ENCODE data around the gene CAMTA1. TPM values are rescaled to one million over a fixed set of nuclear protein-coding genes. Genes with fewer than 3 reads are reported as not detected.

CAMTA1 gene
- polyA plus RNA-seq, 1 donor from 2014 or later = 162 TPM

GRCh38 chr1:7264101-7264500, 478.8 kb downstream of the CAMTA1 start:
- TF ChIP-seq RAD21 (conservative IDR thresholded peaks at IDR 0.05) (no peak), EP300 (conservative IDR thresholded peaks at IDR 0.05; ENCODE audit: poor library complexity, severe bottlenecking) (no peak), SMC3 (conservative IDR thresholded peaks at IDR 0.05; ENCODE audit: poor library complexity) (no peak), POLR2AphosphoS5 (IDR thresholded peaks at IDR 0.05) (no peak), MXI1 (conservative IDR thresholded peaks at IDR 0.05; ENCODE audit: poor library complexity, severe bottlenecking) (no peak), CTCF (IDR thresholded peaks at IDR 0.05; ENCODE audit: poor library complexity, severe bottlenecking) (no peak), EZH2 (IDR thresholded peaks at IDR 0.05; ENCODE audit: borderline replicate concordance, insufficient read depth, low read length, poor library complexity, severe bottlenecking) (no peak), TAF1 (IDR thresholded peaks at IDR 0.05; ENCODE audit: low read depth) (no peak)
- TF ChIP-seq, protein P1, sequence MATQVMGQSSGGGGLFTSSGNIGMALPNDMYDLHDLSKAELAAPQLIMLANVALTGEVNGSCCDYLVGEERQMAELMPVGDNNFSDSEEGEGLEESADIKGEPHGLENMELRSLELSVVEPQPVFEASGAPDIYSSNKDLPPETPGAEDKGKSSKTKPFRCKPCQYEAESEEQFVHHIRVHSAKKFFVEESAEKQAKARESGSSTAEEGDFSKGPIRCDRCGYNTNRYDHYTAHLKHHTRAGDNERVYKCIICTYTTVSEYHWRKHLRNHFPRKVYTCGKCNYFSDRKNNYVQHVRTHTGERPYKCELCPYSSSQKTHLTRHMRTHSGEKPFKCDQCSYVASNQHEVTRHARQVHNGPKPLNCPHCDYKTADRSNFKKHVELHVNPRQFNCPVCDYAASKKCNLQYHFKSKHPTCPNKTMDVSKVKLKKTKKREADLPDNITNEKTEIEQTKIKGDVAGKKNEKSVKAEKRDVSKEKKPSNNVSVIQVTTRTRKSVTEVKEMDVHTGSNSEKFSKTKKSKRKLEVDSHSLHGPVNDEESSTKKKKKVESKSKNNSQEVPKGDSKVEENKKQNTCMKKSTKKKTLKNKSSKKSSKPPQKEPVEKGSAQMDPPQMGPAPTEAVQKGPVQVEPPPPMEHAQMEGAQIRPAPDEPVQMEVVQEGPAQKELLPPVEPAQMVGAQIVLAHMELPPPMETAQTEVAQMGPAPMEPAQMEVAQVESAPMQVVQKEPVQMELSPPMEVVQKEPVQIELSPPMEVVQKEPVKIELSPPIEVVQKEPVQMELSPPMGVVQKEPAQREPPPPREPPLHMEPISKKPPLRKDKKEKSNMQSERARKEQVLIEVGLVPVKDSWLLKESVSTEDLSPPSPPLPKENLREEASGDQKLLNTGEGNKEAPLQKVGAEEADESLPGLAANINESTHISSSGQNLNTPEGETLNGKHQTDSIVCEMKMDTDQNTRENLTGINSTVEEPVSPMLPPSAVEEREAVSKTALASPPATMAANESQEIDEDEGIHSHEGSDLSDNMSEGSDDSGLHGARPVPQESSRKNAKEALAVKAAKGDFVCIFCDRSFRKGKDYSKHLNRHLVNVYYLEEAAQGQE (IDR thresholded peaks at IDR 0.05; ENCODE audit: borderline replicate concordance) = no peak
- no peaks in the 10 kb centered on the region for H3K9me3 ChIP-seq (ENCODE audit: low read length)
- H2AFZ ChIP-seq (ENCODE audit: low read depth, low read length) = no peak overlapping the region
- no peak overlapping the region for H3K9ac ChIP-seq (ENCODE audit: low read length)
- no peak overlapping the region for H3K27ac ChIP-seq (ENCODE audit: low read length)
- H4K20me1 ChIP-seq (ENCODE audit: insufficient read depth) = no peaks in the 10 kb centered on the region
- no peak overlapping the region for H3K4me3 ChIP-seq (ENCODE audit: low read length)
- H3F3A ChIP-seq (ENCODE audit: insufficient read depth, low read length, poor library complexity, severe bottlenecking) = no peaks in the 10 kb centered on the region
- no peaks in the 10 kb centered on the region for H3K27me3 ChIP-seq (ENCODE audit: insufficient read depth, low read depth, low read length)
- H3K79me2 ChIP-seq (replicated peaks; ENCODE audit: insufficient read depth, low read length) = no peaks in the 10 kb centered on the region
- no peaks in the 10 kb centered on the region for H3K9me2 ChIP-seq (ENCODE audit: insufficient read depth, low read length)
- H3K4me2 ChIP-seq (ENCODE audit: low read length) = no peak overlapping the region
- H3K36me3 ChIP-seq (ENCODE audit: insufficient read depth, low read length) = no peaks in the 10 kb centered on the region

- Histone ChIP-seq H3F3A (ENCODE audit: insufficient read depth, low read length, poor library complexity, severe bottlenecking) (no peaks in the 10 kb centered on the region), H3K9me2 (ENCODE audit: insufficient read depth, low read length) (no peaks in the 10 kb centered on the region), H3K27ac (ENCODE audit: low read length) (no peak overlapping the region), H3K79me2 (replicated peaks; ENCODE audit: insufficient read depth, low read length) (no peaks in the 10 kb centered on the region), H3K9me3 (ENCODE audit: low read length) (no peaks in the 10 kb centered on the region), H3K4me2 (ENCODE audit: low read length) (no peak overlapping the region), H3K36me3 (ENCODE audit: insufficient read depth, low read length) (no peaks in the 10 kb centered on the region), H3K9ac (ENCODE audit: low read length) (no peak overlapping the region), H3K4me3 (ENCODE audit: low read length) (no peak overlapping the region), H2AFZ (ENCODE audit: low read depth, low read length) (no peak overlapping the region), H3K27me3 (ENCODE audit: insufficient read depth, low read depth, low read length) (no peaks in the 10 kb centered on the region), H4K20me1 (ENCODE audit: insufficient read depth) (no peaks in the 10 kb centered on the region)
- TF ChIP-seq, protein P1 (IDR thresholded peaks at IDR 0.05; ENCODE audit: borderline replicate concordance) = no peak
- TF ChIP-seq EP300 (conservative IDR thresholded peaks at IDR 0.05; ENCODE audit: poor library complexity, severe bottlenecking) = no peak
- no peak for TF ChIP-seq RAD21 (conservative IDR thresholded peaks at IDR 0.05)
- TF ChIP-seq EZH2 (IDR thresholded peaks at IDR 0.05; ENCODE audit: borderline replicate concordance, insufficient read depth, low read length, poor library complexity, severe bottlenecking) = no peak
- TF ChIP-seq TAF1 (IDR thresholded peaks at IDR 0.05; ENCODE audit: low read depth) = no peak
- TF ChIP-seq MXI1 (conservative IDR thresholded peaks at IDR 0.05; ENCODE audit: poor library complexity, severe bottlenecking) = no peak
- no peak for TF ChIP-seq CTCF (IDR thresholded peaks at IDR 0.05; ENCODE audit: poor library complexity, severe bottlenecking)
- TF ChIP-seq POLR2AphosphoS5 (IDR thresholded peaks at IDR 0.05) = no peak
- TF ChIP-seq SMC3 (conservative IDR thresholded peaks at IDR 0.05; ENCODE audit: poor library complexity) = no peak
Observed at GRCh38 chr1:7265771-7266371, 480.6 kb downstream of the CAMTA1 start.

Measured in neural cell (in vitro differentiated cells).